Fibroblast of the aortic adventitia (primary cell): ENCODE measurements around the gene OSR1. TPM values are rescaled to one million over a fixed set of nuclear protein-coding genes. Genes with fewer than 3 reads are reported as not detected.

Experiments used
- DNase-seq: peaks from one replicate; pipeline ENCODE4 v3.0.0-alpha.2; 2010; ENCODE audit warnings: low read depth
- H3K4me3 ChIP-seq: 2 replicates; pipeline ENCODE4 v1.5.1; 2011; ENCODE audit warnings: low read depth, mild to moderate bottlenecking, control low read depth, low read length, moderate library complexity
- total RNA-seq: library from RNA; depleted of rRNA; stranded (reverse); fragments of >200 nt; gene quantifications from 2 replicates; pipeline ENCODE4 v1.2.3, GENCODE V29; 2012; ENCODE audit warnings: low replicate concordance
- TF ChIP-seq, protein P1 (sequence below): IDR thresholded peaks from 2 replicates; pipeline ENCODE4 v1.5.1; 2011; ENCODE audit warnings: mild to moderate bottlenecking, low read length, control low read depth, inconsistent platforms; ENCODE audit not compliant: insufficient read depth

The OSR1 gene
- total RNA-seq, 1 donor: 117 TPM

DNA sequence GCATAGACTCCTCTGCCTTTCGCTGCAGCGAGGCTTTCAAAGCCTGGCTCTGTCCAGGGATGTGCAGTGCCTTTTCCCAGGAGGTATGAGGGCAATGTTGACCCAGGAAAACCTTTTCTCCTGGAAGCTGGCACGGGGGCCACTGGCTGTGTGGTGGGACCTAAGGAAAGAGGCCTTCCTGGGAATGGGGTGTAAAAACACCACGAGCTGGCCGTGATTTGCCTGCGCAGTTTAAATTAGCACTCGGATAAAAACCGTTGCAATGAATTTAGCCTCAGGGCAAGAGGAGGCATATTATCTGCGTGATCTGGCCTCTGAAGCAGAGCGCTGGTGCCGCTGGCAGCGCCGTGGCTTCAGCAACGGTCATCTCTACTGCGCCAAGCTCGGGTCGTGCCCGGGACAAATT is 3.0 kb downstream of the OSR1 start:
- H3K4me3 ChIP-seq: peak overlapping the region; percentile 83
- DNase-seq: peak; percentile 56
- TF ChIP-seq, protein P1, sequence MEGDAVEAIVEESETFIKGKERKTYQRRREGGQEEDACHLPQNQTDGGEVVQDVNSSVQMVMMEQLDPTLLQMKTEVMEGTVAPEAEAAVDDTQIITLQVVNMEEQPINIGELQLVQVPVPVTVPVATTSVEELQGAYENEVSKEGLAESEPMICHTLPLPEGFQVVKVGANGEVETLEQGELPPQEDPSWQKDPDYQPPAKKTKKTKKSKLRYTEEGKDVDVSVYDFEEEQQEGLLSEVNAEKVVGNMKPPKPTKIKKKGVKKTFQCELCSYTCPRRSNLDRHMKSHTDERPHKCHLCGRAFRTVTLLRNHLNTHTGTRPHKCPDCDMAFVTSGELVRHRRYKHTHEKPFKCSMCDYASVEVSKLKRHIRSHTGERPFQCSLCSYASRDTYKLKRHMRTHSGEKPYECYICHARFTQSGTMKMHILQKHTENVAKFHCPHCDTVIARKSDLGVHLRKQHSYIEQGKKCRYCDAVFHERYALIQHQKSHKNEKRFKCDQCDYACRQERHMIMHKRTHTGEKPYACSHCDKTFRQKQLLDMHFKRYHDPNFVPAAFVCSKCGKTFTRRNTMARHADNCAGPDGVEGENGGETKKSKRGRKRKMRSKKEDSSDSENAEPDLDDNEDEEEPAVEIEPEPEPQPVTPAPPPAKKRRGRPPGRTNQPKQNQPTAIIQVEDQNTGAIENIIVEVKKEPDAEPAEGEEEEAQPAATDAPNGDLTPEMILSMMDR: no peak

DNA sequence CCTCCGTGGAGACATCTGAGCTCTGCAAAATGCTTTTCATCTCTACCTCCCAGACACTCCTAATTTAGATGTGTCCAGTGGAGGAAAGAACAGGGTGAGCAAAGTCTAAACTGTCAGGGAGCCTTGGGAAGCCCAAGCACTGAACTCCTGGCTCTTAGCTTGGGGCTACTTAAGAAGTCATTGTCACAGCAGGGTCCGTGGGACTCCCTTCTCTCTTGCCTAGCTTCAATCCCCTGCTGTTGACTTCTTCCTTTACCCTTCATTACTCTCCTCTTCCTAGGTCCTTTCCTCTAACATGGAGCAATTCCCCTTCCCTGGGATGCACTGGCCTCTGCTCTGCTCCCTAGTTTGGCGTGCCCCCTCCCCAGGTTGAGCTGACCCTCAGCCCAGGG is 3.4 kb downstream of the OSR1 start:
- H3K4me3 ChIP-seq: peak overlapping the region; percentile 83
- no peak for DNase-seq
- TF ChIP-seq, protein P1: no peak

DNA sequence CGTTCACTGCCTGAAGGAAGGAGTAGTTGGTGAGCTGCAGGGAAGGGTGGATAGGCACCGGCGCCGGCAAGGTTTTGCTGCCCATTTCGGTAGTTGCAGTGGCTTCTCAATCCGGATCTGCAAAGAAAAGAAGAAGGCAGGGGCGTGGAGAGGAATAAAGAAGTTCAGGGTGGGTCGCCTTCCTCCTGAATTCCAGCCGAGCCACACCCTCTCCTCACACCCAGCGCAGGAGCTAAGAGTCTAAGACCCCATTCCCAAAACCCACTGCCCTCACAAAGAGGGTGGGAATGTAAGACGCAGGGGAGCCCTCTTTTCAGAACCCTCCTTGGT is 4.7 kb downstream of the OSR1 start:
- no peak for DNase-seq
- H3K4me3 ChIP-seq: peak overlapping the region; percentile 83
- TF ChIP-seq, protein P1: no peak

DNA sequence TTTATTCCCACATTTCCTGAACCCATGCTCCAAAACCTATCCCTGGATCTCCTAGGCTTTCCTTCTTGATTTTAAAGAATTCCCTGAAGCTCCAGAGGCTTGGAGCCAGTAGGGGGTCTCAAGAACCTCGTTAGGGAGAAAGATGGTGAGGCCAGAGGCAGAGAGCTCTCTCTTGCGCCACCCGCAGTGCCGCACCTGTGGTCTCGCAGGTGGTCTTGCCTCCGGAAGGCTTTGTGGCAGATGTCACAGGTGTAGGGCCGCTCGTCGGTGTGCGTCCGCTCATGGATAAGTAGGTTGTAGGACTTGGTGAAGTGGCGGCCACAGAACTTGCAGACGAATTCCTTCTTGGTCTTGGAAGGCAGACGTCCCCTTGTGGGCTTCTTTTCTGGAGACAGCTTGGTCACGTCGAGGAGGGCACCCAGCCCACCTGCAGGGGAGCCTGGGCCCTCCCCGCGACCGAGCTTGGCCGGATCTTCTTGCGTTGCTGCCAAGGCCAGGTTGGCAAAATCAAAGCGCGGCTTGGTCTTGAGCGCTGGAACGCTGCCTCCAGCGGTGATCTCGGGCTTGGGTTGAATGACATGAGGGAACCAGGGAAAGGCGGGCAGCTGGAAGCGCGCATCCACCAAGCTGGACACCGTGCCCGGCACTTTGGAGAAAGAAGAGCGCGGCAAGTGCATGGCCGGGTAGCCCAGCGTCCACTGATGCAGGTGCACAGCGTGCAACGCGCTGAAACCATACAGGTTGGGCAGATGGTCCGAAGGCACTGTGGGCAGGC is 5.3 kb downstream of the OSR1 start:
- H3K4me3 ChIP-seq: peak overlapping the region; percentile 83
- TF ChIP-seq, protein P1: no peak
- DNase-seq: peak; percentile 51

DNA sequence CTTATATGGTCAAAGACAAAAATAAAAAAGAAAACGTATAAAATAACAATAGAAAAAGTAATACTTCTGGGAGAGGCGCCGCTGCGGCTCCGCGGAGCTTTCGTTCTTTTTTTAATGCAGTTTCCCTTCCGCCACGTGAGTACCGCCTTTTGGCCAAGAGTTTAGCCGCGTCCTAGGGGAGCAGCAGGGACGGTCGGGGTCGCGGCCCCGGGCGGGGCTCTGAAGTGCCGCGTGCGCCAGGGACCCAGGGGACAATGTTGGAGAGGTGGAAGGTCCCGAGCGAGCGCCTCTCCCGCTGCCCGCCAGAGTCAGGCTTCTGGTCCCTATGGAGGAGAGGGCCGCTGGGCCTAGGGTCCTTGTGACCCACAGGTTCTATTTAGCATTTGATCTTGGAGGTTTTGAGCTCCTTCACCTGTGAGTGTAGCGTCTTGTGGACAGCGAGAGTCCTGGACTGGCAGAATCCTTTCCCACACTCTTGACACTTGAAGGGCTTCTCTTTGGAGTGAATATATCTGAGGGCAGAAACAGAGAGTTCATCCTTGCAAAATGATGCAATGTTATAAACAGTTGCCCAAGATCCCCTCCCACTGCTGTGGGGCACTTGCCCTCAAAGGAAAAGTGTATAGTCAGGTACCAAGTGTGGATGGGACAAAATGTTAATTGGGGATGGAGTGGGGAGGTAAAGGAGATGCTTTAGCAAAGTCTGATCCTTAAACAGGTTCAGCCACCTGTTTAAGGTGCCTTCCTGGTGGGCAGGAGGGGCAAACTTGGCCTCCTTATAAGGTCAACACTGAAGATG is 6.3 kb downstream of the OSR1 start:
- TF ChIP-seq, protein P1: no peak
- peak overlapping the region; percentile 83 for H3K4me3 ChIP-seq
- DNase-seq: peak; percentile 49

DNA sequence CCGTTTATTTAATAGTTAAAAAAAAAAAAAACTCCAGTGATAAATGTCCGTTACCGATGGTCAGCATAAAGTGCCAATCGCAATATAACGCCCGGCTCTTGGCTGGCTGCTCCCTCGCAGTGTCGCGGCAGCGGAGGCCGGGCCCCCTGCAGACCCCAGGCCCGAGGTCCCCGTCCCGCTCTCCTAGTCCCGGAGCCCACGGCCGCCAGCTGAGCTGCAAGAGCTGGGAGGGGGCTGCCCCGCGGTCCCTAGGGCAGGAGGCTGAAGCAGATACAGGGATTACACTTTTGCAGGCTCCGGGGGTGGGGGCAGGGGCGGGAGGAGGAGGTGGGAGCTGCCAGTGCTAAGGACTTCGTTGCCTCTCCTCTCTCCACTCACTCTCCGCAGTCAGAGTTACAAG is 6.9 kb downstream of the OSR1 start:
- no peak for DNase-seq
- H3K4me3 ChIP-seq: peak overlapping the region; percentile 13
- TF ChIP-seq, protein P1: no peak
